Right atrium auricular region (tissue), 2 donors: ENCODE data around the gene ASB6. TPM values are rescaled to one million over a fixed set of nuclear protein-coding genes. Genes with fewer than 3 reads are reported as not detected.

ENCODE experiments used
- DNase-seq: peaks from one replicate; pipeline ENCODE4 v3.0.0-alpha.2; 2019; ENCODE audit warnings: low spot score
- H3K27ac ChIP-seq, 2 donors: fragments of 200-600 bp; sonication (generic); 1 replicate in 1 of 2; 2 replicates in 1 of 2; pipeline ENCODE4 v1.5.1; 2016 to 2019
- H3K27me3 ChIP-seq, 2 donors: fragments of 200-600 bp; sonication (generic); one replicate each; pipeline versions ENCODE4 v1.5.1 to v1.6.0; 2017 to 2019
- H3K36me3 ChIP-seq: fragments of 200-600 bp; sonication (generic); one replicate; pipeline ENCODE4 v1.5.1; 2016
- H3K4me1 ChIP-seq, 2 donors: fragments of 200-600 bp; sonication (generic); one replicate each; pipeline versions ENCODE4 v1.5.1 to v1.6.0; 2017 to 2019
- H3K4me3 ChIP-seq, 2 donors: fragments of 200-600 bp; sonication (generic); 1 replicate in 1 of 2; 2 replicates in 1 of 2; pipeline ENCODE4 v1.5.1; 2017 to 2019; ENCODE audit warnings: mild to moderate bottlenecking in 1 of 2, moderate library complexity in 1 of 2
- H3K9me3 ChIP-seq, 2 donors: fragments of 200-600 bp; sonication (generic); one replicate each; pipeline ENCODE4 v1.5.1; 2019
- CTCF ChIP-seq, 2 donors: fragments of 200-600 bp; sonication (generic); IDR thresholded peaks; one replicate each; pipeline ENCODE4 v1.5.1; 2019; ENCODE audit warnings: antibody characterized with exemption in 2 of 2
- total RNA-seq, 2 donors: library from RNA; depleted of rRNA; stranded (reverse); fragments of >200 nt; gene quantifications; one replicate each; pipeline ENCODE4 v1.1.0, GENCODE V29; 2016

ASB6 gene
- total RNA-seq, 2 donors from 2014 or later = 10.2 to 12.6 TPM

GRCh38 chr9:129613520-129614175, 28.3 kb downstream of the ASB6 start:
- Histone ChIP-seq H3K27me3 (no peaks in the 10 kb centered on the region), H3K27ac (no peak overlapping the region), H3K36me3 (no peaks in the 10 kb centered on the region), H3K9me3 (no peaks in the 10 kb centered on the region), H3K4me3 (no peak overlapping the region), H3K4me1 (peaks cover 0 to 24% of the 10 kb centered on the region in 2 donors)
- DNase-seq = no peak
- no peak for TF ChIP-seq CTCF (IDR thresholded peaks at IDR 0.05)

- no peak for TF ChIP-seq CTCF (IDR thresholded peaks at IDR 0.05)
- Histone ChIP-seq H3K27ac (peak overlapping the region in 1 of 2 donors; percentile 18), H3K9me3 (no peaks in the 10 kb centered on the region), H3K27me3 (no peaks in the 10 kb centered on the region), H3K4me3 (no peak overlapping the region), H3K4me1 (peaks cover 0 to 31% of the 10 kb centered on the region in 2 donors), H3K36me3 (no peaks in the 10 kb centered on the region)
- DNase-seq = no peak
Observed at GRCh38 chr9:129612815-129613519, 29.0 kb downstream of the ASB6 start.

- peaks cover 0 to 39% of the 10 kb centered on the region in 2 donors for H3K4me1 ChIP-seq
Observed at GRCh38 chr9:129612123-129612522, 29.8 kb downstream of the ASB6 start.

GRCh38 chr9:129611307-129611800, 30.6 kb downstream of the ASB6 start:
- DNase-seq = no peak
- H3K27ac ChIP-seq = peak overlapping the region in 1 of 2 donors; percentile 93
- no peaks in the 10 kb centered on the region for H3K27me3 ChIP-seq
- H3K36me3 ChIP-seq = no peaks in the 10 kb centered on the region
- no peaks in the 10 kb centered on the region for H3K9me3 ChIP-seq
- peak overlapping the region in 1 of 2 donors; percentile 70 for H3K4me3 ChIP-seq
- no peak for TF ChIP-seq CTCF (IDR thresholded peaks at IDR 0.05)
- peaks cover 0 to 47% of the 10 kb centered on the region in 2 donors for H3K4me1 ChIP-seq

More at GRCh38 chr9:129612123-129612522, 29.8 kb downstream of the ASB6 start:
- no peaks in the 10 kb centered on the region for H3K27me3 ChIP-seq
- H3K9me3 ChIP-seq = no peaks in the 10 kb centered on the region
- H3K27ac ChIP-seq = no peak overlapping the region
- TF ChIP-seq CTCF (IDR thresholded peaks at IDR 0.05) = no peak
- no peak overlapping the region for H3K4me3 ChIP-seq
- H3K36me3 ChIP-seq = no peaks in the 10 kb centered on the region
- no peak for DNase-seq

GRCh38 chr9:129610473-129611306, 31.3 kb downstream of the ASB6 start:
- Histone ChIP-seq H3K27ac (peak overlapping the region; percentile 93 to 94), H3K27me3 (no peaks in the 10 kb centered on the region), H3K9me3 (no peaks in the 10 kb centered on the region), H3K4me1 (peaks cover 0 to 48% of the 10 kb centered on the region in 2 donors), H3K36me3 (no peaks in the 10 kb centered on the region), H3K4me3 (peak overlapping the region; percentile 61 to 70)
- DNase-seq = peak; percentile 88
- TF ChIP-seq CTCF (IDR thresholded peaks at IDR 0.05) = peak; percentile 82 to 96
